Endothelial cell of umbilical vein (primary cell): ENCODE results near the gene PYM1. TPM values are rescaled to one million over a fixed set of nuclear protein-coding genes. Genes with fewer than 3 reads are reported as not detected.

ENCODE experiments used
- BruUV-seq: library from RNA; stranded (reverse); fragments of 400-500 nt; replicated peaks from 2 replicates; lab custom pipeline; 2021; lab: Mats Ljungman, UMichigan
- CTCF ChIA-PET: fragments of 300-600, 350-600 bp; sonication (Branson Sonifier 250); formaldehyde crosslinking; loops from one replicate; lab custom pipeline; 2021; ENCODE audit warnings: antibody characterized with exemption, inconsistent platforms; lab: Charles Lee
- POLR2A ChIA-PET: fragments of 300-600, 350-600 bp; sonication (Branson Sonifier 250); formaldehyde crosslinking; loops from one replicate; lab custom pipeline; 2021; ENCODE audit warnings: antibody characterized with exemption, inconsistent platforms; lab: Charles Lee
- DNase-seq: peaks from one replicate; pipeline ENCODE4 v3.0.0-alpha.2; 2011; ENCODE audit warnings: low read depth, low spot score
- FAIRE-seq: peaks from 2 replicates; lab custom pipeline; 2011; peaks lifted over from hg19 to GRCh38; lab: Jason Lieb, UNC
- H2AFZ ChIP-seq: 2 replicates; pipeline ENCODE4 v1.6.0; 2012; ENCODE audit warnings: low read depth, low read length, control low read depth, inconsistent platforms
- H3K27ac ChIP-seq: 2 replicates; pipeline ENCODE4 v1.5.1; 2011; ENCODE audit warnings: low read depth, mild to moderate bottlenecking, control low read depth, low read length, moderate library complexity; ENCODE audit not compliant: insufficient read depth
- H3K27me3 ChIP-seq, 2 experiments: 2 replicates each; pipeline versions ENCODE4 v1.6.0 to v1.6.1; 2011; ENCODE audit warnings: low read length in 2 of 2, mixed read lengths in 1 of 2; ENCODE audit not compliant: control insufficient read depth in 2 of 2, insufficient read depth in 2 of 2
- H3K36me3 ChIP-seq, 2 experiments: 2 replicates in 1 of 2; 3 replicates in 1 of 2; pipeline ENCODE4 v1.5.1; 2011; ENCODE audit warnings: low read length in 2 of 2, mild to moderate bottlenecking in 1 of 2, moderate library complexity in 1 of 2; ENCODE audit not compliant: control insufficient read depth in 2 of 2, insufficient read depth in 2 of 2; ENCODE audit errors: extremely low read depth in 1 of 2
- H3K4me1 ChIP-seq: 3 replicates; pipeline ENCODE4 v1.5.1; 2011; ENCODE audit warnings: mild to moderate bottlenecking, low read length; ENCODE audit not compliant: control insufficient read depth, insufficient read depth; ENCODE audit errors: extremely low read depth
- H3K4me2 ChIP-seq: 2 replicates; pipeline ENCODE4 v1.6.1; 2011; ENCODE audit warnings: low read length, control low read depth, mixed read lengths; ENCODE audit not compliant: insufficient read depth
- H3K4me3 ChIP-seq, 3 experiments: fragments of 200-600 bp in 1 of 3; sonication (generic), shearing (Covaris generic) in 1 of 3; replicated peaks in 1 of 3; 2 replicates each; pipeline ENCODE4 v1.5.1; 2011 to 2016; ENCODE audit warnings: control low read depth in 3 of 3, low read length in 3 of 3, mild to moderate bottlenecking in 2 of 3, inconsistent platforms in 1 of 3, low read depth in 1 of 3, moderate library complexity in 1 of 3; ENCODE audit not compliant: insufficient read depth in 1 of 3
- H3K79me2 ChIP-seq: 2 replicates; pipeline ENCODE4 v1.6.0; 2012; ENCODE audit warnings: low read length, inconsistent platforms; ENCODE audit not compliant: control insufficient read depth, insufficient read depth
- H3K9ac ChIP-seq: replicated peaks from 2 replicates; pipeline ENCODE3; 2011; ENCODE audit warnings: low read length, control low read depth; ENCODE audit not compliant: insufficient read depth; ENCODE audit errors: extremely low read depth
- H3K9me1 ChIP-seq: replicated peaks from 3 replicates; pipeline ENCODE4 v1.6.0; 2011; ENCODE audit warnings: mild to moderate bottlenecking, low read length; ENCODE audit not compliant: control insufficient read depth, insufficient read depth; ENCODE audit errors: extremely low read depth
- H3K9me3 ChIP-seq: replicated peaks from 2 replicates; pipeline ENCODE4 v1.5.1; 2012; ENCODE audit warnings: low read length, inconsistent platforms; ENCODE audit not compliant: control insufficient read depth, insufficient read depth
- H4K20me1 ChIP-seq: replicated peaks from 2 replicates; pipeline ENCODE3; 2011; ENCODE audit warnings: mild to moderate bottlenecking, low read length; ENCODE audit not compliant: control insufficient read depth, insufficient read depth; ENCODE audit errors: extremely low read depth
- EZH2 ChIP-seq: IDR thresholded peaks from 2 replicates; pipeline ENCODE4 v1.6.1; 2012; ENCODE audit warnings: borderline replicate concordance, low read depth, mild to moderate bottlenecking, moderate library complexity, low read length, inconsistent platforms; ENCODE audit not compliant: severe bottlenecking
- FOS ChIP-seq: IDR thresholded peaks from 2 replicates; pipeline ENCODE4 v1.6.1; 2011; ENCODE audit warnings: mild to moderate bottlenecking, low read length, moderate library complexity, borderline replicate concordance; ENCODE audit not compliant: insufficient read depth
- GATA2 ChIP-seq: IDR thresholded peaks from 2 replicates; pipeline ENCODE4 v1.7.0; 2011; ENCODE audit warnings: low read depth, mild to moderate bottlenecking, moderate library complexity, mixed read lengths, low read length; ENCODE audit not compliant: insufficient read length, insufficient read depth
- JUN ChIP-seq: IDR thresholded peaks from 2 replicates; pipeline ENCODE4 v1.6.1; 2011; ENCODE audit warnings: borderline replicate concordance, low read depth; ENCODE audit not compliant: insufficient read length, insufficient read depth
- MYC ChIP-seq: IDR thresholded peaks from one replicate; pipeline ENCODE4 v1.6.1; 2011; ENCODE audit warnings: mild to moderate bottlenecking, low read depth, low read length
- POLR2AphosphoS5 ChIP-seq: IDR thresholded peaks from 2 replicates; pipeline ENCODE4 v1.6.1; 2012; ENCODE audit warnings: low read depth, mild to moderate bottlenecking, control low read depth, low read length, moderate library complexity; ENCODE audit not compliant: insufficient read depth
- dilution Hi-C: fragments of 300-500 bp; cut with MboI; formaldehyde crosslinking; loops from one replicate; pipeline ENCODE4 v1.15.0; 2019; ENCODE audit warnings: low sequenced_read_pairs; ENCODE audit not compliant: extremely low pct_ligation_motif_present
- intact Hi-C: fragments of 100-400 bp; cut with micrococcal nuclease; formaldehyde crosslinking; loops from one replicate; pipeline ENCODE4 v1.10.0; 2022
- polyA plus RNA-seq, 4 experiments: library from polyadenylated mRNA; depleted of rRNA in 3 of 4; stranded (reverse) in 3 of 4; unstranded in 1 of 4; fragments of >200 nt; gene quantifications; 2 replicates each; pipeline versions ENCODE4 v1.2.1 to v1.2.3, GENCODE V29; 2011 to 2012; ENCODE audit warnings: missing spikeins in 1 of 4
- total RNA-seq: library from RNA; stranded (reverse); gene quantifications from 2 replicates; pipeline ENCODE4 v1.2.3, GENCODE V29; 2021
- TF ChIP-seq, protein P1 (sequence below), 2 donors: IDR thresholded peaks; 1 replicate in 1 of 2; 2 replicates in 1 of 2; pipeline ENCODE4 v1.5.1; 2011; ENCODE audit warnings: low read length in 2 of 2, mild to moderate bottlenecking in 2 of 2, moderate library complexity in 2 of 2, control low read depth in 1 of 2, inconsistent platforms in 1 of 2, low read depth in 1 of 2; ENCODE audit not compliant: insufficient read depth in 1 of 2; ENCODE audit errors: extremely low read depth in 1 of 2

PYM1 gene
- total and polyA plus RNA-seq, 2 donors (not counting 3 experiments of a cell fraction or from before 2014, with no cell fraction given), result 18.7 to 23.5 TPM

DNA sequence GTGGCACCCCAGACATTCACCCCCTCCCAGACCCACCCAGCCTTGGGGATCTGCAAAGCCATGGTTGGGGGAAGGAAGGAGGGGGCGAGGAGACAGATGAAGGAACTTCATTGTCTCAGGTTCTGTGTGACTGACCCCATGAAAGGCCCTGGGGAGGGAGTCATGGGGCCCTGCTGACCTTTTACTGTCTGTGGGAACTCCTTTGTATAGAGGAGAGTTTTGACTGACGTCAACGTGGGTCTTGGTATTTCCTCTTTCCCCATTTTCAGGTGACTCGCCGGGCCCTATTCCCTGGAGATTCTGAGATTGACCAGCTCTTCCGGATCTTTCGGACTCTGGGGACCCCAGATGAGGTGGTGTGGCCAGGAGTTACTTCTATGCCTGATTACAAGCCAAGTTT lies 43.1 kb upstream of the PYM1 start:
- Histone ChIP-seq H3K79me2 (peaks cover 28% of the 10 kb centered on the region), H3K27ac (no peak overlapping the region), H4K20me1 (no peaks in the 10 kb centered on the region), H3K4me1 (peaks cover 32% of the 10 kb centered on the region), H3K4me3 (no peak overlapping the region), H3K9me3 (no peaks in the 10 kb centered on the region), H3K27me3 (no peaks in the 10 kb centered on the region), H3K36me3 (peaks cover 1 to 3% of the 10 kb centered on the region in 2 experiments), H3K9ac (no peak overlapping the region), H2AFZ (no peak overlapping the region), H3K4me2 (no peak overlapping the region), H3K9me1 (no peaks in the 10 kb centered on the region)
- no peak for TF ChIP-seq FOS
- no peak for TF ChIP-seq POLR2AphosphoS5
- no peak for TF ChIP-seq EZH2
- TF ChIP-seq, protein P1, sequence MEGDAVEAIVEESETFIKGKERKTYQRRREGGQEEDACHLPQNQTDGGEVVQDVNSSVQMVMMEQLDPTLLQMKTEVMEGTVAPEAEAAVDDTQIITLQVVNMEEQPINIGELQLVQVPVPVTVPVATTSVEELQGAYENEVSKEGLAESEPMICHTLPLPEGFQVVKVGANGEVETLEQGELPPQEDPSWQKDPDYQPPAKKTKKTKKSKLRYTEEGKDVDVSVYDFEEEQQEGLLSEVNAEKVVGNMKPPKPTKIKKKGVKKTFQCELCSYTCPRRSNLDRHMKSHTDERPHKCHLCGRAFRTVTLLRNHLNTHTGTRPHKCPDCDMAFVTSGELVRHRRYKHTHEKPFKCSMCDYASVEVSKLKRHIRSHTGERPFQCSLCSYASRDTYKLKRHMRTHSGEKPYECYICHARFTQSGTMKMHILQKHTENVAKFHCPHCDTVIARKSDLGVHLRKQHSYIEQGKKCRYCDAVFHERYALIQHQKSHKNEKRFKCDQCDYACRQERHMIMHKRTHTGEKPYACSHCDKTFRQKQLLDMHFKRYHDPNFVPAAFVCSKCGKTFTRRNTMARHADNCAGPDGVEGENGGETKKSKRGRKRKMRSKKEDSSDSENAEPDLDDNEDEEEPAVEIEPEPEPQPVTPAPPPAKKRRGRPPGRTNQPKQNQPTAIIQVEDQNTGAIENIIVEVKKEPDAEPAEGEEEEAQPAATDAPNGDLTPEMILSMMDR (IDR thresholded peaks at IDR 0.05; ENCODE audit: extremely low read depth in 1 of 2, insufficient read depth in 1 of 2, low read depth in 1 of 2, low read length in 2 of 2), result no peak
- TF ChIP-seq GATA2, result no peak
- no peak for TF ChIP-seq JUN
- no peak for TF ChIP-seq MYC
- POLR2A ChIA-PET, result no interaction called here
- CTCF ChIA-PET, result interaction anchor here (1.2 kb wide), 1 partner anchor 232 kb away, joined by 3 read pairs; no protein-coding TSS in a partner anchor
- DNase-seq (no peak), FAIRE-seq (no peak)
- intact Hi-C loops, result no loop called here
- no TSS peak for BruUV-seq
- dilution Hi-C loops, result no loop called here
